DOHH2 (cell line): Measurements from ENCODE around the gene CCBE1.

Experiments
- H3F3A ChIP-seq: fragments of 200-600 bp; sonication (generic), shearing (Covaris generic); 2 replicates; pipeline ENCODE4 v1.6.0; 2016; ENCODE audit warnings: antibody characterized with exemption, mild to moderate bottlenecking; ENCODE audit not compliant: control insufficient read depth, insufficient read depth
- H3K27ac ChIP-seq: fragments of 200-600 bp; sonication (generic); 2 replicates; pipeline ENCODE4 v1.5.1; 2014; ENCODE audit warnings: low read depth, mild to moderate bottlenecking, low read length, moderate library complexity
- H3K27me3 ChIP-seq: fragments of 200-600 bp; sonication (generic); 2 replicates; pipeline ENCODE4 v1.6.1; 2014; ENCODE audit warnings: mild to moderate bottlenecking, low read length, mixed read lengths; ENCODE audit not compliant: control insufficient read depth
- H3K36me3 ChIP-seq: fragments of 200-600 bp; sonication (generic); 2 replicates; pipeline ENCODE4 v1.6.1; 2014; ENCODE audit warnings: mild to moderate bottlenecking, low read length, moderate library complexity, mixed read lengths; ENCODE audit not compliant: control insufficient read depth
- H3K4me1 ChIP-seq: fragments of 200-600 bp; sonication (generic); 2 replicates; pipeline ENCODE4 v1.6.1; 2014; ENCODE audit warnings: mild to moderate bottlenecking, low read length, mixed read lengths; ENCODE audit not compliant: control insufficient read depth
- H3K4me2 ChIP-seq: fragments of 200-600 bp; sonication (generic); 2 replicates; pipeline ENCODE4 v1.6.0; 2014; ENCODE audit warnings: mild to moderate bottlenecking, low read length, moderate library complexity
- H3K4me3 ChIP-seq: fragments of 200-600 bp; sonication (generic); 2 replicates; pipeline ENCODE4 v1.5.1; 2014; ENCODE audit warnings: mild to moderate bottlenecking, low read length, mixed read lengths
- H3K79me2 ChIP-seq: fragments of 200-600 bp; sonication (generic); 2 replicates; pipeline ENCODE4 v1.6.1; 2014; ENCODE audit warnings: mild to moderate bottlenecking, low read length, mixed read lengths; ENCODE audit not compliant: control insufficient read depth
- H3K9me2 ChIP-seq: fragments of 200-600 bp; sonication (generic); replicated peaks from 2 replicates; pipeline ENCODE4 v1.6.1; 2014; ENCODE audit warnings: mild to moderate bottlenecking, low read length, mixed read lengths; ENCODE audit not compliant: control insufficient read depth
- H3K9me3 ChIP-seq: fragments of 200-600 bp; sonication (generic); 2 replicates; pipeline ENCODE4 v1.6.1; 2014; ENCODE audit warnings: antibody characterized with exemption, low read length, mixed read lengths; ENCODE audit not compliant: control insufficient read depth, insufficient read depth
- H4K20me1 ChIP-seq: fragments of 200-600 bp; sonication (generic); 2 replicates; pipeline ENCODE4 v1.6.0; 2014; ENCODE audit warnings: low read depth, mild to moderate bottlenecking, antibody characterized with exemption, low read length, moderate library complexity; ENCODE audit not compliant: control insufficient read depth, insufficient read depth
- CTCF ChIP-seq: fragments of 200-600 bp; sonication (generic); IDR thresholded peaks from one replicate; pipeline ENCODE4 v1.5.1; 2014; ENCODE audit warnings: antibody characterized with exemption, mild to moderate bottlenecking, low read depth, low read length; ENCODE audit not compliant: poor library complexity, severe bottlenecking
- EZH2phosphoT487 ChIP-seq: fragments of 200-600 bp; sonication (generic); IDR thresholded peaks from 2 replicates; pipeline ENCODE4 v1.6.1; 2017; ENCODE audit warnings: borderline replicate concordance, mild to moderate bottlenecking, antibody characterized with exemption, low read length, moderate library complexity, mixed read lengths

The CCBE1 gene

GRCh38 chr18:59724103-59724502 lies 26.9 kb upstream of the CCBE1 start:
- Histone ChIP-seq H3K4me2 (no peak overlapping the region), H3K4me1 (no peaks in the 10 kb centered on the region), H4K20me1 (no peaks in the 10 kb centered on the region), H3K36me3 (no peaks in the 10 kb centered on the region), H3K27ac (no peak overlapping the region), H3K4me3 (no peak overlapping the region), H3K79me2 (no peaks in the 10 kb centered on the region), H3K9me3 (no peaks in the 10 kb centered on the region), H3K9me2 (no peaks in the 10 kb centered on the region), H3K27me3 (peaks cover 9% of the 10 kb centered on the region), H3F3A (no peaks in the 10 kb centered on the region)
- TF ChIP-seq EZH2phosphoT487 (no peak), CTCF (no peak)

- H3K27me3 ChIP-seq = peaks cover 9% of the 10 kb centered on the region
- no peaks in the 10 kb centered on the region for H3K9me2 ChIP-seq
- no peaks in the 10 kb centered on the region for H4K20me1 ChIP-seq
- no peak overlapping the region for H3K4me2 ChIP-seq
- no peaks in the 10 kb centered on the region for H3K36me3 ChIP-seq
- TF ChIP-seq EZH2phosphoT487 = no peak
- TF ChIP-seq CTCF = no peak
- H3F3A ChIP-seq = no peaks in the 10 kb centered on the region
- no peak overlapping the region for H3K27ac ChIP-seq
- H3K4me1 ChIP-seq = no peaks in the 10 kb centered on the region
- no peak overlapping the region for H3K4me3 ChIP-seq
- no peaks in the 10 kb centered on the region for H3K79me2 ChIP-seq
- H3K9me3 ChIP-seq = no peaks in the 10 kb centered on the region
Observed at GRCh38 chr18:59721931-59722330, 24.7 kb upstream of the CCBE1 start.

- H3K27me3 ChIP-seq = peaks cover 9% of the 10 kb centered on the region
- no peaks in the 10 kb centered on the region for H3K9me2 ChIP-seq
- H3K79me2 ChIP-seq = no peaks in the 10 kb centered on the region
- H3F3A ChIP-seq = no peaks in the 10 kb centered on the region
- TF ChIP-seq CTCF (no peak), EZH2phosphoT487 (no peak)
- no peak overlapping the region for H3K27ac ChIP-seq
- no peak overlapping the region for H3K4me2 ChIP-seq
- no peak overlapping the region for H3K4me3 ChIP-seq
- H3K4me1 ChIP-seq = no peaks in the 10 kb centered on the region
- no peaks in the 10 kb centered on the region for H3K9me3 ChIP-seq
- H4K20me1 ChIP-seq = no peaks in the 10 kb centered on the region
- no peaks in the 10 kb centered on the region for H3K36me3 ChIP-seq
Observed at GRCh38 chr18:59721211-59721610, 24.0 kb upstream of the CCBE1 start.
